ENCODE results near the gene RNF222.
"Not testable (repeated sequence)": the region's sequence is repeated elsewhere in the genome, so short reads cannot be mapped to it uniquely, and the experiment has no call there.

The RNF222 gene

GRCh38 chr17:8410883-8411238 is 13.2 kb upstream of the RNF222 start:
- no peak for DNase-seq (ENCODE audit: low spot score)

GRCh38 chr17:8409966-8410882 is 12.6 kb upstream of the RNF222 start:
- DNase-seq (ENCODE audit: low spot score), result peak; percentile 95

GRCh38 chr17:8408371-8408770 is 10.7 kb upstream of the RNF222 start:
- no peak for DNase-seq (ENCODE audit: low spot score)

- no peak for DNase-seq (ENCODE audit: low spot score)
These were observed 8.5 kb upstream of the RNF222 start for GRCh38 chr17:8406174-8406573.

GRCh38 chr17:8405499-8406016 is 7.9 kb upstream of the RNF222 start:
- no peak for DNase-seq (ENCODE audit: low spot score)

- no peak for DNase-seq (ENCODE audit: low spot score)
These were observed 5.4 kb upstream of the RNF222 start for GRCh38 chr17:8402921-8403536.

GRCh38 chr17:8401107-8401506 is 3.5 kb upstream of the RNF222 start:
- DNase-seq (ENCODE audit: low spot score), result no peak

- DNase-seq (ENCODE audit: low spot score), result no peak
These were observed 1.4 kb upstream of the RNF222 start for GRCh38 chr17:8398980-8399379.

GRCh38 chr17:8394497-8394896 is 3.1 kb downstream of the RNF222 start:
- not testable (repeated sequence) for DNase-seq (ENCODE audit: low spot score)

- DNase-seq (ENCODE audit: low spot score), result no peak
These were observed 4.0 kb downstream of the RNF222 start for GRCh38 chr17:8393470-8394231.

- no peak for DNase-seq (ENCODE audit: low spot score)
These were observed 4.8 kb downstream of the RNF222 start for GRCh38 chr17:8392674-8393469.

GRCh38 chr17:8392274-8392673 is 5.4 kb downstream of the RNF222 start:
- no peak for DNase-seq (ENCODE audit: low spot score)

GRCh38 chr17:8391711-8392110 is 5.9 kb downstream of the RNF222 start:
- no peak for DNase-seq (ENCODE audit: low spot score)

- no peak for DNase-seq (ENCODE audit: low spot score)
These were observed 9.5 kb downstream of the RNF222 start for GRCh38 chr17:8387914-8388651.

- no peak for DNase-seq (ENCODE audit: low spot score)
These were observed 10.8 kb downstream of the RNF222 start for GRCh38 chr17:8386841-8387240.

- no peak for DNase-seq (ENCODE audit: low spot score)
These were observed 12.7 kb downstream of the RNF222 start for GRCh38 chr17:8384801-8385378.

- DNase-seq (ENCODE audit: low spot score), result peak; percentile 98
These were observed 14.3 kb downstream of the RNF222 start, which contains the start of gene RPL26 for GRCh38 chr17:8383143-8383822. Gene RPL26, minus strand, starts transcription at chr17:8383193. Its CDS starts 883 bp downstream, at chr17:8382310.

GRCh38 chr17:8382880-8383142 is 14.8 kb downstream of the RNF222 start:
- no peak for DNase-seq (ENCODE audit: low spot score)

GRCh38 chr17:8382052-8382879 is 15.4 kb downstream of the RNF222 start:
- DNase-seq (ENCODE audit: low spot score), result no peak
